Astrocyte (in vitro differentiated cells and primary cell): ENCODE measurements around the gene DLX2. TPM values are rescaled to one million over a fixed set of nuclear protein-coding genes. Genes with fewer than 3 reads are reported as not detected.
A peak's percentile ranks its signal among the peaks of the same experiment; 100 is the strongest.

Source experiments
- DNase-seq: peaks from one replicate; pipeline ENCODE4 v3.0.0-alpha.2; 2010; ENCODE audit warnings: low read depth
- FAIRE-seq: peaks from 2 replicates; lab custom pipeline; 2011; peaks lifted over from hg19 to GRCh38; lab: Jason Lieb, UNC
- H2AFZ ChIP-seq: 2 replicates; pipeline ENCODE4 v1.6.0; 2012; ENCODE audit warnings: low read depth, low read length, inconsistent platforms
- H3K27ac ChIP-seq: 2 replicates; pipeline ENCODE4 v1.5.1; 2011; ENCODE audit warnings: low read depth, low read length, inconsistent platforms
- H3K27me3 ChIP-seq: 2 replicates; pipeline ENCODE4 v1.6.0; 2011; ENCODE audit warnings: low read length, inconsistent platforms; ENCODE audit not compliant: insufficient read depth
- H3K36me3 ChIP-seq: 2 replicates; pipeline ENCODE4 v1.5.1; 2011; ENCODE audit warnings: low read length, inconsistent platforms; ENCODE audit not compliant: insufficient read depth
- H3K4me1 ChIP-seq: 2 replicates; pipeline ENCODE4 v1.5.1; 2011; ENCODE audit warnings: low read length, inconsistent platforms; ENCODE audit not compliant: insufficient read depth
- H3K4me2 ChIP-seq: 2 replicates; pipeline ENCODE4 v1.6.0; 2012; ENCODE audit warnings: low read length, inconsistent platforms
- H3K4me3 ChIP-seq: 2 replicates; pipeline ENCODE4 v1.5.1; 2011; ENCODE audit warnings: low read depth, mild to moderate bottlenecking, low read length, inconsistent platforms; ENCODE audit not compliant: insufficient read depth
- H3K79me2 ChIP-seq: 2 replicates; pipeline ENCODE4 v1.6.0; 2012; ENCODE audit warnings: mild to moderate bottlenecking, low read length, inconsistent platforms; ENCODE audit not compliant: insufficient read depth
- H3K9ac ChIP-seq: 2 replicates; pipeline ENCODE4 v1.6.0; 2012; ENCODE audit warnings: mild to moderate bottlenecking, low read length, inconsistent platforms
- H3K9me3 ChIP-seq: 2 replicates; pipeline ENCODE4 v1.5.1; 2012; ENCODE audit warnings: low read depth, mild to moderate bottlenecking, low read length, inconsistent platforms; ENCODE audit not compliant: insufficient read depth
- H4K20me1 ChIP-seq: 2 replicates; pipeline ENCODE4 v1.6.0; 2012; ENCODE audit warnings: low read length, inconsistent platforms; ENCODE audit not compliant: insufficient read depth
- H3K27ac Mint-ChIP-seq: one replicate; pipeline ENCODE4 v1.8.0; 2021; ENCODE audit warnings: mild to moderate bottlenecking, mixed read lengths; ENCODE audit not compliant: unreplicated experiment
- H3K27me3 Mint-ChIP-seq: one replicate; pipeline ENCODE4 v1.8.0; 2021; ENCODE audit warnings: low read depth, mixed read lengths; ENCODE audit not compliant: unreplicated experiment
- H3K36me3 Mint-ChIP-seq: one replicate; pipeline ENCODE4 v1.8.0; 2021; ENCODE audit warnings: low read depth, mixed read lengths; ENCODE audit not compliant: unreplicated experiment
- H3K4me1 Mint-ChIP-seq: one replicate; pipeline ENCODE4 v1.8.0; 2021; ENCODE audit warnings: low read depth, mixed read lengths; ENCODE audit not compliant: unreplicated experiment
- H3K4me3 Mint-ChIP-seq: one replicate; pipeline ENCODE4 v1.8.0; 2021; ENCODE audit warnings: mild to moderate bottlenecking, moderate library complexity, mixed read lengths; ENCODE audit not compliant: unreplicated experiment
- H3K9me3 Mint-ChIP-seq: one replicate; pipeline ENCODE4 v1.8.0; 2021; ENCODE audit warnings: mild to moderate bottlenecking, mixed read lengths; ENCODE audit not compliant: unreplicated experiment
- EZH2 ChIP-seq: IDR thresholded peaks from 2 replicates; pipeline ENCODE4 v1.6.1; 2012; ENCODE audit warnings: mild to moderate bottlenecking, low read length, inconsistent platforms; ENCODE audit not compliant: insufficient read depth
- total RNA-seq: library from RNA; stranded (reverse); gene quantifications from 2 replicates; pipeline ENCODE4 v1.2.1, GENCODE V29; 2021
- TF ChIP-seq, protein P1 (sequence below): IDR thresholded peaks from 2 replicates; pipeline ENCODE4 v1.5.1; 2011; ENCODE audit warnings: low read depth, mild to moderate bottlenecking, inconsistent platforms, low read length, moderate library complexity; ENCODE audit not compliant: insufficient read depth

The DLX2 gene
- total RNA-seq, 1 donor from 2014 or later, result 2.2 TPM

- Histone ChIP-seq H3K4me1 (peaks cover 6% of the 10 kb centered on the region), H3K27me3 (peaks cover 35% of the 10 kb centered on the region), H3K9ac (no peak overlapping the region), H3K9me3 (no peaks in the 10 kb centered on the region), H3K36me3 (no peaks in the 10 kb centered on the region), H3K27ac (no peak overlapping the region), H3K79me2 (no peaks in the 10 kb centered on the region), H3K4me3 (no peak overlapping the region), H3K4me2 (peak overlapping the region; percentile 2), H2AFZ (no peak overlapping the region), H4K20me1 (no peaks in the 10 kb centered on the region)
- Mint-ChIP-seq H3K9me3 (peaks cover 6% of the 10 kb centered on the region), H3K36me3 (no peaks in the 10 kb centered on the region), H3K27me3 (peaks cover 49% of the 10 kb centered on the region), H3K4me3 (no peak overlapping the region), H3K4me1 (no peaks in the 10 kb centered on the region), H3K27ac (no peak overlapping the region)
- no peak for FAIRE-seq
- TF ChIP-seq EZH2, result no peak
- TF ChIP-seq, protein P1, sequence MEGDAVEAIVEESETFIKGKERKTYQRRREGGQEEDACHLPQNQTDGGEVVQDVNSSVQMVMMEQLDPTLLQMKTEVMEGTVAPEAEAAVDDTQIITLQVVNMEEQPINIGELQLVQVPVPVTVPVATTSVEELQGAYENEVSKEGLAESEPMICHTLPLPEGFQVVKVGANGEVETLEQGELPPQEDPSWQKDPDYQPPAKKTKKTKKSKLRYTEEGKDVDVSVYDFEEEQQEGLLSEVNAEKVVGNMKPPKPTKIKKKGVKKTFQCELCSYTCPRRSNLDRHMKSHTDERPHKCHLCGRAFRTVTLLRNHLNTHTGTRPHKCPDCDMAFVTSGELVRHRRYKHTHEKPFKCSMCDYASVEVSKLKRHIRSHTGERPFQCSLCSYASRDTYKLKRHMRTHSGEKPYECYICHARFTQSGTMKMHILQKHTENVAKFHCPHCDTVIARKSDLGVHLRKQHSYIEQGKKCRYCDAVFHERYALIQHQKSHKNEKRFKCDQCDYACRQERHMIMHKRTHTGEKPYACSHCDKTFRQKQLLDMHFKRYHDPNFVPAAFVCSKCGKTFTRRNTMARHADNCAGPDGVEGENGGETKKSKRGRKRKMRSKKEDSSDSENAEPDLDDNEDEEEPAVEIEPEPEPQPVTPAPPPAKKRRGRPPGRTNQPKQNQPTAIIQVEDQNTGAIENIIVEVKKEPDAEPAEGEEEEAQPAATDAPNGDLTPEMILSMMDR, result no peak
- DNase-seq, result no peak
Measured at GRCh38 chr2:172108587-172108930, 5.9 kb upstream of the DLX2 start.

DNA sequence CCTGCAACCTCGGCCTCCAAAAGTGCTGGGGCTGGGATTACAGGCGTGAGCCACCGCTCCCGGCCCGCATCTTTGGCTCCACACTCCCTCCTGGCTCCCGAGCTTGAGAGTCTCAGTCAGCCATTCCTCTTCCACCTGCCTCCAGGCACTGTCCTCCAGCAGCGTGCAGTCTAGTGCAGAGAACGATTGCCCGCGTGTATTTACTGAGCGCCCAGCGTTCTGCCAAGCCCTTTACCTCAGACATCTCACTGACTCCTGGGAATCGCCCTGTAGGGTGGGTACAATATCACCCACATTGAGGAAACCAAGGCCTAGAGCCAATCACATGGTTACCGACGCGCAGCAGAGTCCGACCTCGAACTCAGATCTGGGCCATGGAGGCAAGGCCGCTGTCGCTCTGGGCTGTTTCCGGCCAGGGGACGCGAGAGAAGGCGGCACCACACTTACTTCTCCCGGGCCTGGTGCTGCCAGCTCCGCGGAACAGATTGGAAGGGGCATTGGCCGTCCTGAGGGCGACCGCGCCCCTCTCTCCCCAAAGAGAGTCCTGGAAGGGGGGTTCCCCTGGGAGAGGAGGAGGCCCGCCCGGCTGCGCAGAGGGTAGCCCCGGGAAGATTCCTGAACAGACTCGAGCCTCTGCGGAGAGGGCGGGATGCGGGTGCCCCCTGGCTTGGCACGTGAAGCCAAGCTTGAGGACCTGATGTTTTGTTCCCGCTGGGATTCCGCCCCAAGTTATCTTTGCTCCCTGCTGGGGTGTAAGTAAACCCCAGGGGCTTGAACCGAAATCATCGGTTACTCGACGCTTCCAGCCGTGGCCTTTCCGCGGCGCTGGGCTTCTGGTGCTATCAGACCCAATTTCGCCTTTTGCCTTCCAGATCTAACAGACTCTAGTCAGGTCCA lies 5.2 kb upstream of the DLX2 start:
- peaks cover 49% of the 10 kb centered on the region for H3K27me3 Mint-ChIP-seq
- peak; percentile 76 for TF ChIP-seq EZH2
- TF ChIP-seq, protein P1, result no peak
- no peak overlapping the region for H3K4me3 Mint-ChIP-seq
- Histone ChIP-seq H3K36me3 (no peaks in the 10 kb centered on the region), H3K9ac (no peak overlapping the region), H3K9me3 (no peaks in the 10 kb centered on the region), H3K27ac (no peak overlapping the region), H4K20me1 (no peaks in the 10 kb centered on the region), H3K79me2 (no peaks in the 10 kb centered on the region), H3K4me3 (no peak overlapping the region), H3K4me2 (peak overlapping the region; percentile 2), H3K27me3 (peaks cover 40% of the 10 kb centered on the region), H2AFZ (no peak overlapping the region), H3K4me1 (peaks cover 12% of the 10 kb centered on the region)
- DNase-seq (no peak), FAIRE-seq (no peak)
- peaks cover 6% of the 10 kb centered on the region for H3K9me3 Mint-ChIP-seq
- no peaks in the 10 kb centered on the region for H3K4me1 Mint-ChIP-seq
- no peak overlapping the region for H3K27ac Mint-ChIP-seq
- no peaks in the 10 kb centered on the region for H3K36me3 Mint-ChIP-seq
